ENCODE data around the gene PDCD7.
"Not testable (repeated sequence)": the region's sequence is repeated elsewhere in the genome, so short reads cannot be mapped to it uniquely, and the experiment has no call there.

PDCD7 gene

DNA sequence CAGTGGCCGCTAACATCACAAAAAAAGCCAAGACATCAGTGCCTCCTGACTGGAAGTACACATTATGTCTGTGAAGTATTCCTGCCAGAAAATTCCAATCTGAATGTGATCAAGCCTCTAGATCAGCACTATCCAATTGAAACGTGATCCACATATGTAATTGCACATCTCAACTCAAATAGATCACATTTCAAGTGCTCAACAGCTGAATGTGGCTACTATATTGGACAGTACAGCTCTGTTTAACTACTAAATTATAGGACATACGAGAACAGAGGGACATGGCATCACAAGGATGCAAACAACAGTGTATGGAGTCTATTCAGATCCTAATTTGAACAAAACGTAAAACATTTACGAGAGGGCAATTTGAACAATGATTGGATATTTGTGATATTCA is 18.1 kb downstream of the PDCD7 start:
- DNase-seq (ENCODE audit: low spot score), result no peak

- no peak for DNase-seq (ENCODE audit: low spot score)
Measured at GRCh38 chr15:65115086-65115485, 18.5 kb downstream of the PDCD7 start, which contains the start of gene UBAP1L. Gene UBAP1L, minus strand, starts transcription at chr15:65115200. Its CDS starts 8,985 bp downstream, at chr15:65106215.

GRCh38 chr15:65110676-65111292 is 22.8 kb downstream of the PDCD7 start:
- no peak for DNase-seq (ENCODE audit: low spot score)

DNA sequence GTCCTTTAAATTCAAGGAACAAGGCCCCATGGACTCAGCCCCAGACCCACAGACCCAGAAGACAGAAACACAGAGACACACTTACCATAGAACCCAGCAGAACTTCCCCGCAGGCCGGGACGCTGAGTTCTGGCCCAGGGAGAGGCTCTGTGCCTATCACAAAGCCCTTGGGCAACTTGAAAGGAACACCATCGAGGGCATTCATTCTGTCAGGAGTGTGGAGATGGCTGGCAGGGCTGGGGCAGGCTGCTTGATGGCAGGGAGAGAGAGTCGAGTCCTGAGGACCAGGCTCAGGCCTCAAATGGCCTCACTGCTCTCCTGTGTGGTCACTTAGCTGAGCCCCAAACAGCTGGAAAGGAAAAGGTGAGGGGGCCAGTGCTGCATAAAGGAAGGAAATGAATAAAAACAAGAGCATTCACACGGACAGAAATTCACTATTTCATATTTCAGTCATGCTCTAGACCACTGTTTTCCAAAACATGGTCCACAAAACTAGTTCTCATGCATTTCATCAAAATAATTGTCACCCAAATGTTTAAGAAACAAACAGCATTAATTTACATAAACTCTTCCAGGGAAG is 27.5 kb downstream of the PDCD7 start:
- no peak for DNase-seq (ENCODE audit: low spot score)

- no peak for DNase-seq (ENCODE audit: low spot score)
Measured at GRCh38 chr15:65105038-65105437, 28.6 kb downstream of the PDCD7 start.

DNA sequence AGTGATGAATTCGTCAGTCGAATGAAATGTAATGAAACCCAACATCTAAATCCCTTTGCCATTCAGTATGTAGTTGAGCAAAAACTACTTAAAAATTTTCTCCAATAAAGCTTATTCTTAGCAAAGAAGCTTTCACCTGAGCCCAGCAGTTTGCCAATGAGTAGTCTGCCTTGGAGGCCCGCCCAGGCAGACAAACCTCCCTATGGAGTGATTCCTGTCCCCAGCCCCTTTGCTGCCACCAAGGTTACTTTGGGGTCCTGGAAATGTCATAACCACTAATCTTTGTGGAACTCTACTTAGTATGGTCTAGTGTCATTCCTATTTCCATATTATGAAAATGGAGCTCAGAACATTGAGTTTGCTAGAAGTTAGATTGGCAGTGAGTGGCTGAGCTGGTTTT is 30.7 kb downstream of the PDCD7 start:
- DNase-seq (ENCODE audit: low spot score), result no peak

GRCh38 chr15:65101891-65102708 is 31.5 kb downstream of the PDCD7 start:
- DNase-seq (ENCODE audit: low spot score), result no peak

- peak; percentile 37 for DNase-seq (ENCODE audit: low spot score)
Measured at GRCh38 chr15:65101411-65101890, 32.2 kb downstream of the PDCD7 start.

- DNase-seq (ENCODE audit: low spot score), result no peak
Measured at GRCh38 chr15:65100442-65100841, 33.2 kb downstream of the PDCD7 start.

DNA sequence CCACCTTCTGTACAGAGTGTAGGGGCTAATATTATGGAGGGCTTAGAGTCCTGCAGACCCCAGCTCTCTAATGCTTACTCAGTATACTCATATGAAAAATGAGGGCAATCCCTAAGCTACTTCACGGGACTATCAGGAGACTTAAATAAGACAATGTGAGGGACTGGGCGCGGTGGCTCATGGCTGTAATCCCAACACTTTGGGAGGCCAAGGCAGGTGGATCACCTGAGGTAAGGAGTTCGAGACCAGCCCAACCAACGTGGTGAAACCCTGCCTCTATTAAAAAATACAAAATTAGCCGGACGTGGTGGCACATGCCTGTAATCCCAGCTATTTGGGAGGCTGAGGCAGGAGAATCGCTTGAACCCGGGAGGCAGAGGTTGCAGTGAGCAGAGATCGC is 33.8 kb downstream of the PDCD7 start:
- not testable (repeated sequence) for DNase-seq (ENCODE audit: low spot score)

GRCh38 chr15:65099336-65099735 is 34.3 kb downstream of the PDCD7 start:
- DNase-seq (ENCODE audit: low spot score), result no peak

DNA sequence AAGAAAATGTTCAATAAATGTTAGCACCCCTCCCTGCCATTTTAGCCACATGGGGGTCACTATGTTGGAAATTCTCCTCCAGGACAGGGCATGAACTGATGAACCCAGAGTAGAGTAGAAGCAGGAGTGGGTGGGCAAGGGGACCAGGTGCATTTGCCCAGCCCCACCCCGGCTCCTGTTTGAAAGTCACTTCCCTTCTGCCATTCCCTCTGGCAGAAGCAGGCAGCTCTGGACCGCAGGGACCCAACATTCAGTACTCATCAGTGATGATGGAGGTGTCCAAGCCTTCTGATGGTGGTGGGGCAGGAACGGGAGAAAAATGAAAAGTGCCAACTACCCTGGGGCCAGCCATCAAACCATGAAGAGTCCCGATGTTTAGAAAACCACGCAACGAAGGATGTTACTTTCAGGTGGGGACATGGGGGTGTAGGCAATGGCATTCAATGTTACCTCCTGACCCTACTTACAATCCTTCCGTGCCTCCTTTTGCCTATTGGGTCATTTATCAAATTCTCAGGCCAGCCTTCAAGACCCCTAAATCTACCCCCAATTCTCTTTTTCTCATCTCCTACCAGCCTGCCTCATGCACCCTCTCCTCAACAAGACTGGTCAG is 35.9 kb downstream of the PDCD7 start:
- no peak for DNase-seq (ENCODE audit: low spot score)

GRCh38 chr15:65096481-65097385 is 36.9 kb downstream of the PDCD7 start:
- DNase-seq (ENCODE audit: low spot score), result no peak

- no peak for DNase-seq (ENCODE audit: low spot score)
Measured at GRCh38 chr15:65095747-65096104, 37.9 kb downstream of the PDCD7 start.

GRCh38 chr15:65095011-65095746 is 38.4 kb downstream of the PDCD7 start:
- DNase-seq (ENCODE audit: low spot score), result no peak

GRCh38 chr15:65094294-65094995 is 39.2 kb downstream of the PDCD7 start:
- no peak for DNase-seq (ENCODE audit: low spot score)

GRCh38 chr15:65093793-65094170 is 39.8 kb downstream of the PDCD7 start:
- not testable (repeated sequence) for DNase-seq (ENCODE audit: low spot score)

- DNase-seq (ENCODE audit: low spot score), result no peak
Measured at GRCh38 chr15:65092911-65093792, 40.5 kb downstream of the PDCD7 start.
